ENCODE data around the gene PDZRN3.

Gene PDZRN3

GRCh38 chr3:73448041-73448440 is 176.7 kb downstream of the PDZRN3 start:
- DNase-seq = no peak

DNA sequence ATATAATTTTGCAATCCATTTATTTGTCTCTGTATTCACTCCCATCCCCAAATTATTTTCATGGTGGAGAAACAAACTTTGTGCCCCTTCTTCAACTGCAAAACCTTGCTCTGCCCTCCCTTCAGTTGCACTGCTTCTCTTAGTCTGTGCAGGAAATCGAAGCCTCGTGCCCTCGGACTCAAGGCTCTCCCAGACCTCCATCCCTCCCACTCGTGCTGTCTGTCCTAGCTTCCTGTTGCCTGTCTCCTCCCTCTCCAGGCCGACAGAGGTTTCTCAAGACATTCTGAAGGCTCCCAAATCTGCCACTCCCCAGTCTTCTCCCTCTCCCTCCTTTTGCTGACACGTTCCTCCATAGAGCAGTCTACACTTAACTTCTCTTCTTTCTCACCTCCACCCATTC is 177.6 kb downstream of the PDZRN3 start:
- no peak for DNase-seq

DNA sequence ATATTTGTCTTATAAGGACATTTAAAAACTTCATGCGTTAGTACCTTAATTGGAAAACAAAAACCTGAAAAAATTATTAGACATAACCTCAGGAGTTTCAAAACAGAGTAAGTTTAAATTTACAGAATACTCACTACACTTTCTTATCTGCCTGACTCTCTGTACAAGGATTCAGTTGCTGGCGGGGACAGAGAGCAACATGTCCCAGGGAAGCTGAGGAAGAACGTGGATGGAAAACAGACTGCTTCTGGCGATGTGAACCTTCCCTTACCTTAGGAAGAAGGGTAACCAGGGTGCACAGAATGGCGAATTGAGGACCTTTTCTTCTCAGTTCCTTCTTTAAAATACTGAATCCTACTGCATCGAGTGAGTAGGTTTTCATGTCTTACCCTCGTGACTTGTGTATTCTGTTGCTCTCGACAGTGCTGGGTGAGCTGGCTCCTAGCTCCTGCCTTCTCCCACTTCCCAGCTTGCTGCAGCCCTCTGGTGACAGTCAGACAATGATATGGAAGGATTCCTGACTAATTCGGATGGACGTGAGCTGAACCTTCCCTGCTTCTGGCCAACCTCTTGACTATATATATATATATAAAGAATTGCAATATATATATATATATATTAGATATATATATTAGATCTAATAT is 178.2 kb downstream of the PDZRN3 start:
- DNase-seq = no peak

GRCh38 chr3:73442886-73443285 is 181.9 kb downstream of the PDZRN3 start:
- DNase-seq = no peak

DNA sequence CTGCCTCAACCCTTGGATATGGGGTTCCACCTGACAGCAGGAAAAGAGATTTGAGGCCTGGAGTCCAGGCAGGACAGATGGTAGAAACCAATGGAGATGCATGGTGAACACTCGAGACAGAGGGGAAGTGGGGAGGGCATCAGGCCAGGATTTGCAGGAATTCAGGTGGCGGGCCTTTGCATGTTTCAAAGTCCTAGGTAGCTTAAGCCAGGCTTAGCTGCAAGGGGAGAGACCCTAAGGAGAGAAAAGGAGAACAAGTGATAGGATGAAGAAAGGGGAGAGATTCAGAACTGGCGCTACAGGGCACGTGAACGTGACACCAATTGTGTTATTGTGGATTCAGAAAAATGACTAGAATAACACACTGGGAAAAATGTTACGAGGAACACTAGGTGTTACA is 182.6 kb downstream of the PDZRN3 start:
- no peak for DNase-seq

DNA sequence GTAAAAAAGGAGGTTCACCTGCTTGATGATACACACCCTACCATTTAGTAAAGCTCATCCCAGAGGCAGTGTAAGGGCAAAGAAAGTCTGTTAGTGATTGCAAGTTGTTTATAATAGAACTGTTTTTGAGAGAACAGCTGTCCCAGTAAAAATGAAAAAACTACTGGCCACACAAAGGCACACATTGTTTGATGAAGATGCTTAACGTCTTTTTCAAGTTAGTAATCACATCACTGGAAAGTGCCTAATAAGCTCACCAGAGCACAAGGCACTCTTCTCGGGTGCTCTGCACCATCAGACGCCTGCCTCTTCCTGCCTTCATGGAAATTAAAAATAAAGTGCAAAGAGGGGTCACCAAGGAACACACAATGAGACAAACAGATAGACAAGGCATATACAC is 186.9 kb downstream of the PDZRN3 start:
- no peak for DNase-seq

DNA sequence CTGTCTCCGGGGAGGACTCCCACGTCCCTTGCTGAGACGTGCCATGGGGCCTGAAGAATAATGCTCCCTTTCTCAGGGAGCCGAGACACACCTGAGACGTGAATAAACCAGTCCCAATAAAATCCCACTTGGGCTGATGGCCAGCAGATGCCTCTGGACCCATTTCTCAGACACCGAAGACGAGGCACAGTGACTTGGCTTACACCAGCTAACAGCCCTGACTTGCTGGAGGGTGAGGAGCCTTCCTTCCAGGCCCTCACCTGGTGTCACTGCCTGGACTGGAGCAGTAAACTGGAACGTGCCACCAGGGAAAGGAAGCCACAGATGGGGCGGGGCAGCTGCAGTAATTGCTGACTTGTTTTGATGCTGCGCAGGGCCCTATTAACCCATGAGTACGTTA is 189.7 kb downstream of the PDZRN3 start:
- no peak for DNase-seq

DNA sequence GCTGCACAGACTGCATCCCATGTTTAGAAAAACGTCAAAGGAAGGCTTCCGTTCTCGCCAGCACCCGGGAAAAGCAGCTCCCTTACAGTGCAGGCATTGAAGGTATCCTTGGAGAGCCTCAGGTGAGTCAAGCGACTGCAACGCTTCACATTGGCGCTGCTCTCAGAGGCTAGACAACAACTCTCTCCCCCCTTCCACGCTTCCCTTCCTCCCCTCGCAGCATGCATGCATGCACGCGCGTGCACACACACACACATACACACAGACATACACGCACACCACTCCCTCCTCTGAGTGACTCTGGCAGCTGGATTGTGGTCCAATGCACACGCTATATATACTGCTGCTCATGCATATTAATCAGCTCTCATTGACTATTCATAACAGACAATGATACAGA is 191.1 kb downstream of the PDZRN3 start:
- no peak for DNase-seq

- DNase-seq = no peak
Observed at GRCh38 chr3:73433079-73433478, 191.7 kb downstream of the PDZRN3 start.

GRCh38 chr3:73432706-73433032 is 192.1 kb downstream of the PDZRN3 start:
- no peak for DNase-seq

GRCh38 chr3:73432023-73432705 is 192.6 kb downstream of the PDZRN3 start:
- DNase-seq = peak; percentile 55

GRCh38 chr3:73431183-73431900 is 193.4 kb downstream of the PDZRN3 start:
- DNase-seq = no peak

DNA sequence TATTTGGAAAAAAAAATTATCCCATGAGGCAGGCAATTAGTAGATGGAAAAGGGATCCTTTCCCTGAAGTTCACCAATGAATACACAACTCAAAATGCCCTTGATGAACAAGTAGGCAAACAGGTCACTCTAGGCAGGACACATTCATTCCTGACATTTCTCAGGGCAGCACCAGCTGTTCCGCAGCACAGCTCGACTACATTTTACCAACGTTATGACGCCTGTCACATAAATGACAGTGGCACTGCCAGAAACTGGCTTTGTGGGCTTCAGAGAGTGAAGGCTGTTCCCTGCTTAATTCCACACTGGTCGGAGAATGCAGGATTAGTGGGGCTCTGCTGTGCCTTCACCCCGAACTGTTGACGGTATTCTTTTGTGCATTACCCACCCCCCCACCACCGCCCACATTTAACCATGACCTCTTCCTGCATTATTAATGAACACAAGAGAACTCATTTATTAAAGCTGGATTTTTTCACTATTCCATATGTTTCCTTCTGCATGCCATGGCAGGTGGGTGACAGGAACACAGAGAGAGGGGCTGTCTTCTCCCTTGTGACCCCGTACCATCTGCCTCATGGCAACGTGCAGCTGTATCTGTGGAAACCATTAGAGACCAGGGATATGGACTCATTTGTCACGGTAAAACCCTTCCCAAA is 197.6 kb downstream of the PDZRN3 start:
- DNase-seq = no peak

DNA sequence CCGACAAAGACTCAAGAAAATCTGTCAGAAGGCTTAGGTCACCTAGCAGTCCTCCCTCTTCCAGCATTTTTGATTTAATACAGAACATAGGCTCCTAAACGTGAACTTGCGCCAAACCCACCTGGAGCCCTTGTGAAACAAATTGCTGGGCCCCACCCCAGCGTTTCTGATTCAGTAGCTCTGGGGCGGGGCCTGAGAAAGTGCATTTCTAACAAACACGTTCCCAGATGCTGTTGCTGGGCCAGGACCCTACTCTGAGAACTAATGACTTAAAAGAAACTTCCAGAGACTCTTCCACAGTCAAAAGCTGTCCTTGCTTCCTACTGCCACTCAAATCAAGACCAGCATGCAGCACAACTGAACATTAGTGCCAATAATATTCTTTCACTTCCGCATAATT is 198.1 kb downstream of the PDZRN3 start:
- no peak for DNase-seq

DNA sequence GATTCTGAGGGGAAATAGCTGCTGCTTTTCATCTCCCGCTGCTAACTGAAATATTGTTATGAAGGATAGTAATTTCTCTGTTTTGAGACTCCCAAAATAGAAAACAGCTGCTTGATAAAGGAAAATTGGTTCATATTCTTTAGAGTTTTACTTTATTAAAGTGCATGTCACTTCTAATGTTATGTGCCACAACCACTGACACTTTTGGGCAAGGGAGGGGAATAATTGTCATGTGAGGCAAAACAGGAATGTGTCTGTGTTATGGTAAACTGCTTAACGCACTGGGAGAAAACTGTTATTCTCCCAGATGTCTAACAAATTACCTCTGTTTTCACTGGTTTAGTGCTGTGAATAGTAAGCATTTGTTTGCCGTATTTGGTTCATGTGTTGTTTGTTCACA is 201.6 kb downstream of the PDZRN3 start:
- DNase-seq = no peak

GRCh38 chr3:73422571-73422970 is 202.2 kb downstream of the PDZRN3 start:
- no peak for DNase-seq

GRCh38 chr3:73419942-73420341 is 204.8 kb downstream of the PDZRN3 start:
- no peak for DNase-seq

GRCh38 chr3:73419179-73419803 is 205.4 kb downstream of the PDZRN3 start:
- no peak for DNase-seq

DNA sequence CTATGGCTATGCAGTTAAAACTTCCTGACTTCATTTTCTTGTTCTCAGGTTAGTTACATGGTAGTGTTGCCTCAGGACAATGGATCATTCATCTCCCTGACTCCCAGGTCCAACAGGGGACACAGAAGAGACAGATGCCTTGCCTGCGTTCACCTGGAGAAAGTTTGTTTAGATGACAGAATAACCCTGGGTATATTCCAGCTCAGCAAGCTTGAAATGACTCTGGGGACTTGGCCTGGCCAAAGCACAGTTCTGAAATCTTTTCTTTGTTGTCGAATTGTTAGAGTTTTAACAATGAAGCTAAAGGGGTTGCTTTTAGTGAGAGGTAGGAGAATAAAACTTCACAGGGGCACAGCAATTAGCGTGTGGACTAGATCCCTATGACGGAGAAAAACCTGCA is 206.1 kb downstream of the PDZRN3 start:
- no peak for DNase-seq

DNA sequence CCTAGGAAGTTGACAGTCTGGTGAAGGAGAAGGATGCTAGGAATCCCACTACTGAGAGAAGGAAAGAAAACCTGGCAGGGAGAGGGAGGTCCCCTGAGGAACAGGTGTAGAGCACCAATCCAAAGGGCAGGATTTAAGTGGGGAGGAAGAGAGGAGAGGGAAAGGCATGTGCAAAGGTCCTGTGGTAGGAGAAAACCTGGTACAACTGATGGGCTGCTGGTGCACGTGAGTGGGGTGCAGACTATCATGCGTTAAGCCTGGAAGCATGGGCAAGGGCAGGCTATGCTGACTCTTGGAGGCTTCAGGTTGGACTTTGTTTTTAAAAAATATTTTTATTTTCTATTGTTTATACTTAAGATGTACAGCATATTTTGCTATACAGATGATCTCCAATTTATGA is 209.6 kb downstream of the PDZRN3 start:
- DNase-seq = no peak

DNA sequence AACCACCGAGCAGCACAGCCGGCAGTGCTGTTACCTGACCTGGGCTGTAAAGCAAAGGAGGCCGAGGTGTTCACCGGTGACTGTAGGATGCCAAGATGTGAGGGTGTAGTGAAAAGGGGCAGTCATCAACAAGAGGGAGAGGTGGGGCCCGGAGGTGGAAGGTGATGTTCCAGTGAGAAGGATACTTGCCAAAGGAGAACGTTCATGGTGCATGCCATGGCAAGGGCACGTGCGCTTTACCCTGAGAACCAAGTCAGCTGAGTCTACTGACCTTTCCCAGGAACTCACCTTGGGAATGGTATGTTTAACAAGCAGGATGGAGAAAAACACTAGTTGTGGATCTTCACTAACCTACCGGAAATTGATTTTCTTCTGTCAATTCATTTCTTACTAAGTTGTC is 211.1 kb downstream of the PDZRN3 start:
- no peak for DNase-seq

DNA sequence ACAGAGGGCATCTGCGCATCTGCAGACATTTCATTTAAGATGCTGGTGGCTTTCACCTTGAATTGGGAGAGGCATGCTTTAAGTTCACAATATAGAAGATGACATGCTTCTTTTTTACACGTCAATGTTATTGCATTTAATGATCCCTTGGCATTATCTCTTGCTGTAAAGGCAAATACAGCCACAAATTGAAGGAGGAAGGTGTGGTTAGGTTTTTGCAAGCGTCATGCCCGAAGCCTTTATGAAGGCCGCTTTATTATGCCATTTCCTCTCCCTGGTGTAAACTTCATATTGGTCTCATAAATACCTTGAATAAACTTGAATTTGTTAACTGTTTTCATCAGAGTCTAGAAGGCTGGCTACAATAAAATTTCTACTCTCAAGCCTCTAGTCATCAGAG is 212.7 kb downstream of the PDZRN3 start:
- DNase-seq = no peak

GRCh38 chr3:73411545-73411944 is 213.2 kb downstream of the PDZRN3 start:
- DNase-seq = no peak
